Ecto neural progenitor cell (in vitro differentiated cells): ENCODE data around the gene AMH.

ENCODE experiments used
- DNase-seq: peaks from one replicate; pipeline ENCODE4 v3.0.0-alpha.2; 2018; ENCODE audit warnings: low spot score

Gene AMH

GRCh38 chr19:2287585-2288337 lies 38.6 kb downstream of the AMH start:
- no peak for DNase-seq

GRCh38 chr19:2288338-2288817 lies 39.3 kb downstream of the AMH start:
- DNase-seq, result no peak

- DNase-seq, result no peak
Measured at GRCh38 chr19:2288818-2289713, 39.9 kb downstream of the AMH start.

- no peak for DNase-seq
Measured at GRCh38 chr19:2289714-2290435, 40.8 kb downstream of the AMH start.

GRCh38 chr19:2290441-2291184 lies 41.5 kb downstream of the AMH start:
- DNase-seq, result no peak

- DNase-seq, result peak; percentile 89
Measured at GRCh38 chr19:2291185-2291751, 42.1 kb downstream of the AMH start.

- no peak for DNase-seq
Measured at GRCh38 chr19:2294687-2295335, 45.7 kb downstream of the AMH start.

GRCh38 chr19:2296141-2296540 lies 47.0 kb downstream of the AMH start:
- DNase-seq, result no peak

GRCh38 chr19:2300533-2300932 lies 51.4 kb downstream of the AMH start:
- no peak for DNase-seq
